ENCODE data around the gene BEST1.
A peak's percentile ranks its signal among the peaks of the same experiment; 100 is the strongest.

DNA sequence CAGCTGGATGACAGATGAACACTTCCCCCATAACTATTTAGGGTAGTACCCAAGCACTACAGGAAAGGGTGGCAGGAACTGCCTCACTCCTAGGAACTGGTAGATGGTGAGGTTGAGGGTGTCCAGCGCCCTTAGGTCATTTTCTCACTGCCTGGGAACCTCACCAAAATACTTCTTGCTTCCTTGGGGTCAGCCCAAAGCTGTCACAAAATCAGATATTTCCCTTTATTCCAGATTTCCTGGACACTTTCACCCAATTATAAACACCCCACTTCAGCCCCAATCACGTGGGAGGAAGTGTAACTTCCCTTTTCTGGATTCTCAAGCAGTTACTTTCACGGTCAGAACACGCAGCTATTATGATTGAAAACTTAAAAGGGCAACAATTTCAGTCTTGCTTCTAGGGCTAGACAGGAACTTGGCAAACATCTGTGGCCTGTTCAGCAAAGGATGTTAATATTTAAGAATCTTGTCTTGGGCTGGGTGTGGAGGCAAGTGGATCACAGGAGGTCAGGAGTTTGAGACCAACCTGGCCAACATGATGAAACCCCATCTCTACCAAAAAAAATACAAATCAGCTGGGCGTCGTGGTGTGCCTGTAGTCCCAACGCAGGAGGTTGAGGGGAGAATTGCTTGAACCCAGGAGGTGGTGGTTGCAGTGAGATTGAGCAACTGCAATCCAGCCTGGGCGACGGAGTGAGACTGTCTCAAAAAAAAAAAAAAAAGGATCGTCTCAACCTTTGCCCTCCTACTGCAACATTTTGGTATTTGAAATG is 13.3 kb downstream of the BEST1 start:
- TF ChIP-seq POLR2A (IDR thresholded peaks at IDR 0.05; ENCODE audit: low read depth, low read length) (peak; percentile 65; the same call in 1 of the 2 replicates), TAF1 (IDR thresholded peaks at IDR 0.05; ENCODE audit: borderline replicate concordance, low read depth, low read length) (no peak)

All from GM12892 (cell line).